Measurements from ENCODE around the gene ADAMTSL1. TPM values are rescaled to one million over a fixed set of nuclear protein-coding genes. Genes with fewer than 3 reads are reported as not detected.

Gene ADAMTSL1
- polyA plus RNA-seq, 1 experiment, result 17.2 TPM

- Histone ChIP-seq H3K36me3 (ENCODE audit: control insufficient read depth, insufficient read depth, low read length) (no peaks in the 10 kb centered on the region), H3K4me3 (ENCODE audit: low read depth, low read length) (no peak overlapping the region), H3K27me3 (ENCODE audit: control insufficient read depth, insufficient read depth, low read length) (no peaks in the 10 kb centered on the region)
- TF ChIP-seq CTCF (IDR thresholded peaks at IDR 0.05; ENCODE audit: insufficient read depth, low read depth, low read length), result no peak
- no peak for DNase-seq (ENCODE audit: low read depth)
- ChIA-PET POLR2A (no interaction called here), CTCF (interaction anchor here (1.4 kb wide), 1 partner anchor 8 kb away, joined by 5 read pairs; no protein-coding TSS in a partner anchor)
Observed at GRCh38 chr9:18623221-18624079, 149.5 kb downstream of the ADAMTSL1 start.

- H3K27me3 ChIP-seq (ENCODE audit: control insufficient read depth, insufficient read depth, low read length), result no peaks in the 10 kb centered on the region
- ChIA-PET POLR2A (no interaction called here), CTCF (no interaction called here)
- DNase-seq (ENCODE audit: low read depth), result no peak
- no peak overlapping the region for H3K4me3 ChIP-seq (ENCODE audit: low read depth, low read length)
- H3K36me3 ChIP-seq (ENCODE audit: control insufficient read depth, insufficient read depth, low read length), result no peaks in the 10 kb centered on the region
- TF ChIP-seq CTCF (IDR thresholded peaks at IDR 0.05; ENCODE audit: insufficient read depth, low read depth, low read length), result no peak
Observed at GRCh38 chr9:18626046-18626698, 152.2 kb downstream of the ADAMTSL1 start.

- no peaks in the 10 kb centered on the region for H3K27me3 ChIP-seq (ENCODE audit: control insufficient read depth, insufficient read depth, low read length)
- H3K36me3 ChIP-seq (ENCODE audit: control insufficient read depth, insufficient read depth, low read length), result no peaks in the 10 kb centered on the region
- ChIA-PET POLR2A (no interaction called here), CTCF (interaction anchor here (0.6 kb wide), 1 partner anchor 292 kb away, joined by 5 read pairs; no protein-coding TSS in a partner anchor)
- H3K4me3 ChIP-seq (ENCODE audit: low read depth, low read length), result no peak overlapping the region
- no peak for DNase-seq (ENCODE audit: low read depth)
- no peak for TF ChIP-seq CTCF (IDR thresholded peaks at IDR 0.05; ENCODE audit: insufficient read depth, low read depth, low read length)
Observed at GRCh38 chr9:18629136-18629535, 155.2 kb downstream of the ADAMTSL1 start.

DNA sequence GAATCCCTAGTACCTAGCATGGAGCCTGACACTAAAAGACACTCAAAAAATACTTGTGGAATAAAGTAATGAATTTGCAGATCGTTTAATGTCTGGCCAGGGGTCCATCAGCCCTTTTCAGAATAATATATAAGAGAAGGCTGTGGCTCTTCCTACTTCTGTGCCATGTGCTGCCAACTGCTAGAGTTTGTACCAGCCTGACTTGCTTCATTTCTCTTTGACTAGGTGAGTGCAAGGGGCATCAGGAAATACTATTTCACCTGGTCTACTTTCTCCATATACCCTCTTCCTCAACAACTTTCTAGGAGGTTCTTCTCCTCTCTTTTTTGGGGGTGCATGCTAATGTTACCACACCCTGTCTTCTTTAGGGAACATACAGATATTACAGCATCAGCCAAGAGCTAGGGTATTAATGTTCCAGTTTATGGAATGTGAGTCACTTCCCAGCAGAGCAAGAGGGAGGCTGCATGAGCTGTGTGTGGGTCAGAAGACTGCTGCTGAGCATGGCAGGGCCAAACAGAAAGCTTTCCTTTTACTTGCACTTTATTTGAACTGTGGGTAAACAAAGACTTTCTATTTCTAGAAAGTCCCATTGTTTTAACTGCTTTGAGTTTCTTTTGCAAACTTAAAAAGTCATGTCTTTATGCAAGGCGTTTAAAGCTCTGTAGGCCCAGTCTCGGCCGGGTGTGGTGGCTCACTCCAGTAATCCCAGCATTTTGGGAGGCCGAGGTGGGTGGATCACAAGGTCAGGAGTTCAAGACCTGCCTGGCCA lies 158.9 kb downstream of the ADAMTSL1 start:
- POLR2A ChIA-PET, result interaction anchor here (0.6 to 1.2 kb wide), 2 partner anchors 163 to 549 kb away, joined by 3 to 4 read pairs; no protein-coding TSS in a partner anchor
- DNase-seq (ENCODE audit: low read depth), result peak; percentile 51
- Histone ChIP-seq H3K27me3 (ENCODE audit: control insufficient read depth, insufficient read depth, low read length) (no peaks in the 10 kb centered on the region), H3K4me3 (ENCODE audit: low read depth, low read length) (no peak overlapping the region), H3K36me3 (ENCODE audit: control insufficient read depth, insufficient read depth, low read length) (no peaks in the 10 kb centered on the region)
- CTCF ChIA-PET, result no interaction called here
- TF ChIP-seq CTCF (IDR thresholded peaks at IDR 0.05; ENCODE audit: insufficient read depth, low read depth, low read length), result no peak

- CTCF ChIA-PET, result no interaction called here
- H3K36me3 ChIP-seq (ENCODE audit: control insufficient read depth, insufficient read depth, low read length), result no peaks in the 10 kb centered on the region
Observed at GRCh38 chr9:18636781-18637180, 162.8 kb downstream of the ADAMTSL1 start.

More at GRCh38 chr9:18636781-18637180, 162.8 kb downstream of the ADAMTSL1 start:
- POLR2A ChIA-PET, result no interaction called here
- DNase-seq (ENCODE audit: low read depth), result no peak
- Histone ChIP-seq H3K27me3 (ENCODE audit: control insufficient read depth, insufficient read depth, low read length) (no peaks in the 10 kb centered on the region), H3K4me3 (ENCODE audit: low read depth, low read length) (no peak overlapping the region)
- no peak for TF ChIP-seq CTCF (IDR thresholded peaks at IDR 0.05; ENCODE audit: insufficient read depth, low read depth, low read length)
